Panc1 (cell line): Measurements from ENCODE around the gene DOK6. TPM values are rescaled to one million over a fixed set of nuclear protein-coding genes. Genes with fewer than 3 reads are reported as not detected.

ENCODE experiments used
- ATAC-seq: fragments of 200-7000 bp; cut with Tn5 transposase; 2 replicates; pipeline ENCODE4 v1.9.1; 2020; ENCODE audit warnings: mild to moderate bottlenecking, moderate library complexity
- BruUV-seq: library from RNA; stranded (reverse); fragments of 400-500 nt; replicated peaks from 2 replicates; lab custom pipeline; 2021; lab: Mats Ljungman, UMichigan
- CTCF ChIA-PET: fragments of 300-600 bp; sonication (Branson Sonifier 250); formaldehyde crosslinking; loops from one replicate; lab custom pipeline; 2022; ENCODE audit warnings: antibody characterized with exemption; lab: Charles Lee
- POLR2A ChIA-PET: fragments of 300-600 bp; sonication (Branson Sonifier 250); formaldehyde crosslinking; loops from one replicate; lab custom pipeline; 2022; ENCODE audit warnings: antibody characterized with exemption; lab: Charles Lee
- DNase-seq: peaks from one replicate; pipeline ENCODE4 v3.0.0-alpha.2; 2010; ENCODE audit warnings: low read depth, low spot score
- H3K27ac ChIP-seq: 2 replicates; pipeline ENCODE4 v1.5.1; 2011; ENCODE audit warnings: mild to moderate bottlenecking, low read length, inconsistent platforms
- H3K27me3 ChIP-seq: fragments of 200-500 bp; sonication (Bioruptor generic); 2 replicates; pipeline ENCODE4 v1.6.0; 2014; ENCODE audit warnings: low read length, inconsistent platforms; ENCODE audit not compliant: control insufficient read depth, insufficient read depth
- H3K36me3 ChIP-seq: fragments of 200-500 bp; sonication (Bioruptor generic); 2 replicates; pipeline ENCODE4 v1.5.1; 2014; ENCODE audit warnings: inconsistent platforms, mild to moderate bottlenecking, low read length, moderate library complexity; ENCODE audit not compliant: control insufficient read depth, insufficient read depth
- H3K4me1 ChIP-seq: 2 replicates; pipeline ENCODE4 v1.5.1; 2011; ENCODE audit warnings: inconsistent platforms, mild to moderate bottlenecking, low read length, moderate library complexity; ENCODE audit not compliant: control insufficient read depth, insufficient read depth
- H3K4me3 ChIP-seq, 2 experiments: 2 replicates each; pipeline ENCODE4 v1.5.1; 2011 to 2012; ENCODE audit warnings: low read depth in 2 of 2, low read length in 2 of 2, mild to moderate bottlenecking in 2 of 2, inconsistent platforms in 1 of 2, moderate library complexity in 1 of 2
- H3K9me3 ChIP-seq: fragments of 200-500 bp; sonication (Bioruptor generic); 2 replicates; pipeline ENCODE4 v1.5.1; 2014; ENCODE audit warnings: low read depth, mild to moderate bottlenecking, inconsistent platforms, low read length, moderate library complexity; ENCODE audit not compliant: control insufficient read depth, insufficient read depth
- CTCF ChIP-seq: fragments of 450-650 bp; IDR thresholded peaks from 2 replicates; pipeline ENCODE4 v1.5.1; 2017; ENCODE audit warnings: mild to moderate bottlenecking
- POLR2AphosphoS5 ChIP-seq: IDR thresholded peaks from 2 replicates; pipeline ENCODE4 v1.6.1; 2012; ENCODE audit warnings: mild to moderate bottlenecking, low read depth, low read length, moderate library complexity
- REST ChIP-seq, 2 experiments: IDR thresholded peaks; 2 replicates each; pipeline ENCODE4 v1.6.1; 2011 to 2012; ENCODE audit warnings: low read depth in 2 of 2, control low read depth in 1 of 2, low read length in 1 of 2, mild to moderate bottlenecking in 1 of 2, moderate library complexity in 1 of 2; ENCODE audit not compliant: insufficient read depth in 1 of 2
- SIN3A ChIP-seq: IDR thresholded peaks from 2 replicates; pipeline ENCODE4 v1.6.1; 2012; ENCODE audit warnings: low read depth, mild to moderate bottlenecking, low read length, moderate library complexity, borderline replicate concordance; ENCODE audit not compliant: insufficient read depth
- TCF7L2 ChIP-seq: IDR thresholded peaks from 2 replicates; pipeline ENCODE4 v1.6.1; 2011; ENCODE audit warnings: mild to moderate bottlenecking, low read depth, low read length, inconsistent platforms
- in situ Hi-C: cut with HindIII; loops from 2 replicates; pipeline ENCODE4 v1.10.0; 2016; ENCODE audit warnings: low sequenced_read_pairs, low pct_unique_long_range_greater_than_20kb
- intact Hi-C: fragments of 100-400 bp; cut with micrococcal nuclease; formaldehyde crosslinking; loops from one replicate; pipeline ENCODE4 v1.10.0; 2022; ENCODE audit not compliant: unreplicated experiment
- total RNA-seq: library from RNA; stranded (reverse); gene quantifications from one replicate; pipeline ENCODE4 v1.2.1, GENCODE V29; 2021; ENCODE audit not compliant: unreplicated experiment

The DOK6 gene
- total RNA-seq, 1 experiment from 2014 or later = not detected

GRCh38 chr18:69684789-69685188 lies 284.1 kb downstream of the DOK6 start:
- intact Hi-C loops (no loop called here), in situ Hi-C loops (no loop called here)

GRCh38 chr18:69686861-69687260 lies 286.2 kb downstream of the DOK6 start:
- H3K36me3 ChIP-seq = no peaks in the 10 kb centered on the region
- H3K4me3 ChIP-seq = no peak overlapping the region
- DNase-seq (no peak), ATAC-seq (no peak)
- intact Hi-C loops = no loop called here
- no peaks in the 10 kb centered on the region for H3K27me3 ChIP-seq
- no peaks in the 10 kb centered on the region for H3K4me1 ChIP-seq
- BruUV-seq = no TSS peak
- H3K27ac ChIP-seq = no peak overlapping the region
- POLR2A ChIA-PET = no interaction called here
- CTCF ChIA-PET = no interaction called here
- H3K9me3 ChIP-seq = no peaks in the 10 kb centered on the region
- in situ Hi-C loops = no loop called here
- TF ChIP-seq CTCF (no peak), POLR2AphosphoS5 (no peak), TCF7L2 (no peak), SIN3A (no peak), REST (IDR thresholded peaks at IDR 0.05; ENCODE audit: insufficient read depth in 1 of 2, low read depth in 2 of 2, low read length in 1 of 2) (no peak)

More at GRCh38 chr18:69684789-69685188, 284.1 kb downstream of the DOK6 start:
- no peaks in the 10 kb centered on the region for H3K9me3 ChIP-seq
- H3K27ac ChIP-seq = no peak overlapping the region
- H3K4me3 ChIP-seq = no peak overlapping the region
- POLR2A ChIA-PET = no interaction called here
- no peaks in the 10 kb centered on the region for H3K4me1 ChIP-seq
- H3K36me3 ChIP-seq = no peaks in the 10 kb centered on the region
- TF ChIP-seq TCF7L2 (no peak), CTCF (no peak), REST (IDR thresholded peaks at IDR 0.05; ENCODE audit: insufficient read depth in 1 of 2, low read depth in 2 of 2, low read length in 1 of 2) (no peak)
- BruUV-seq = no TSS peak
- DNase-seq (no peak), ATAC-seq (no peak)
- H3K27me3 ChIP-seq = no peaks in the 10 kb centered on the region
- CTCF ChIA-PET = no interaction called here
